Right lobe of liver (tissue), 4 donors: ENCODE data around the gene ASB13.

Experiments used
- CTCF ChIP-seq, 4 donors: fragments of 200-600 bp in 3 of 4; fragments of 450-650 bp in 1 of 4; IDR thresholded peaks; one replicate each; pipeline versions ENCODE4 v1.5.1 to v1.8.0; 2016 to 2022; ENCODE audit warnings: antibody characterized with exemption in 4 of 4, mild to moderate bottlenecking in 2 of 4
- POLR2A ChIP-seq: fragments of 450-650 bp; IDR thresholded peaks from one replicate; pipeline ENCODE4 v1.6.1; 2017; ENCODE audit warnings: antibody characterized with exemption, mild to moderate bottlenecking
- donor health status: DM: no; HTN: no; CAD: no.
- donor health status: DM: no; HTN: no; CAD: no.
- donor health status: DM: no; HTN: yes; CAD: no.

- TF ChIP-seq CTCF (IDR thresholded peaks at IDR 0.05) (no peak), POLR2A (peak; percentile 87)
Measured at GRCh38 chr10:5666008-5666840, at the start of gene ASB13.
